IgD-negative memory B cell (primary cell): Measurements from ENCODE around the gene GCN1. TPM values are rescaled to one million over a fixed set of nuclear protein-coding genes. Genes with fewer than 3 reads are reported as not detected.
A peak's percentile ranks its signal among the peaks of the same experiment; 100 is the strongest.
"Not testable (repeated sequence)": the region's sequence is repeated elsewhere in the genome, so short reads cannot be mapped to it uniquely, and the experiment has no call there.

ENCODE experiments used
- H3K27ac Mint-ChIP-seq, 3 donors: one replicate each; pipeline ENCODE4 v1.8.0; 2020 to 2022; ENCODE audit warnings: mild to moderate bottlenecking in 3 of 3, mixed read lengths in 3 of 3, moderate library complexity in 1 of 3
- H3K27me3 Mint-ChIP-seq: one replicate; pipeline ENCODE4 v1.8.0; 2021; ENCODE audit warnings: mixed read lengths
- H3K36me3 Mint-ChIP-seq: one replicate; pipeline ENCODE4 v1.8.0; 2020; ENCODE audit warnings: mild to moderate bottlenecking, mixed read lengths
- H3K4me1 Mint-ChIP-seq, 3 donors: one replicate each; pipeline ENCODE4 v1.8.0; 2020 to 2022; ENCODE audit warnings: mixed read lengths in 3 of 3, mild to moderate bottlenecking in 1 of 3
- H3K4me3 Mint-ChIP-seq, 4 donors: one replicate each; pipeline ENCODE4 v1.8.0; 2020 to 2022; ENCODE audit warnings: mild to moderate bottlenecking in 4 of 4, mixed read lengths in 4 of 4, moderate library complexity in 3 of 4
- H3K9me3 Mint-ChIP-seq, 3 donors: one replicate each; pipeline ENCODE4 v1.8.0; 2020 to 2021; ENCODE audit warnings: mixed read lengths in 3 of 3, mild to moderate bottlenecking in 1 of 3
- polyA plus RNA-seq: library from polyadenylated mRNA; unstranded; fragments of 300-500 nt; fragmentation: Illumina TruSeq; gene quantifications from one replicate; pipeline ENCODE4 v1.2.3, GENCODE V29; 2021

GCN1 gene, protein sequence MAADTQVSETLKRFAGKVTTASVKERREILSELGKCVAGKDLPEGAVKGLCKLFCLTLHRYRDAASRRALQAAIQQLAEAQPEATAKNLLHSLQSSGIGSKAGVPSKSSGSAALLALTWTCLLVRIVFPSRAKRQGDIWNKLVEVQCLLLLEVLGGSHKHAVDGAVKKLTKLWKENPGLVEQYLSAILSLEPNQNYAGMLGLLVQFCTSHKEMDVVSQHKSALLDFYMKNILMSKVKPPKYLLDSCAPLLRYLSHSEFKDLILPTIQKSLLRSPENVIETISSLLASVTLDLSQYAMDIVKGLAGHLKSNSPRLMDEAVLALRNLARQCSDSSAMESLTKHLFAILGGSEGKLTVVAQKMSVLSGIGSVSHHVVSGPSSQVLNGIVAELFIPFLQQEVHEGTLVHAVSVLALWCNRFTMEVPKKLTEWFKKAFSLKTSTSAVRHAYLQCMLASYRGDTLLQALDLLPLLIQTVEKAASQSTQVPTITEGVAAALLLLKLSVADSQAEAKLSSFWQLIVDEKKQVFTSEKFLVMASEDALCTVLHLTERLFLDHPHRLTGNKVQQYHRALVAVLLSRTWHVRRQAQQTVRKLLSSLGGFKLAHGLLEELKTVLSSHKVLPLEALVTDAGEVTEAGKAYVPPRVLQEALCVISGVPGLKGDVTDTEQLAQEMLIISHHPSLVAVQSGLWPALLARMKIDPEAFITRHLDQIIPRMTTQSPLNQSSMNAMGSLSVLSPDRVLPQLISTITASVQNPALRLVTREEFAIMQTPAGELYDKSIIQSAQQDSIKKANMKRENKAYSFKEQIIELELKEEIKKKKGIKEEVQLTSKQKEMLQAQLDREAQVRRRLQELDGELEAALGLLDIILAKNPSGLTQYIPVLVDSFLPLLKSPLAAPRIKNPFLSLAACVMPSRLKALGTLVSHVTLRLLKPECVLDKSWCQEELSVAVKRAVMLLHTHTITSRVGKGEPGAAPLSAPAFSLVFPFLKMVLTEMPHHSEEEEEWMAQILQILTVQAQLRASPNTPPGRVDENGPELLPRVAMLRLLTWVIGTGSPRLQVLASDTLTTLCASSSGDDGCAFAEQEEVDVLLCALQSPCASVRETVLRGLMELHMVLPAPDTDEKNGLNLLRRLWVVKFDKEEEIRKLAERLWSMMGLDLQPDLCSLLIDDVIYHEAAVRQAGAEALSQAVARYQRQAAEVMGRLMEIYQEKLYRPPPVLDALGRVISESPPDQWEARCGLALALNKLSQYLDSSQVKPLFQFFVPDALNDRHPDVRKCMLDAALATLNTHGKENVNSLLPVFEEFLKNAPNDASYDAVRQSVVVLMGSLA (N-terminal part only)
- 18.4 TPM for polyA plus RNA-seq

DNA sequence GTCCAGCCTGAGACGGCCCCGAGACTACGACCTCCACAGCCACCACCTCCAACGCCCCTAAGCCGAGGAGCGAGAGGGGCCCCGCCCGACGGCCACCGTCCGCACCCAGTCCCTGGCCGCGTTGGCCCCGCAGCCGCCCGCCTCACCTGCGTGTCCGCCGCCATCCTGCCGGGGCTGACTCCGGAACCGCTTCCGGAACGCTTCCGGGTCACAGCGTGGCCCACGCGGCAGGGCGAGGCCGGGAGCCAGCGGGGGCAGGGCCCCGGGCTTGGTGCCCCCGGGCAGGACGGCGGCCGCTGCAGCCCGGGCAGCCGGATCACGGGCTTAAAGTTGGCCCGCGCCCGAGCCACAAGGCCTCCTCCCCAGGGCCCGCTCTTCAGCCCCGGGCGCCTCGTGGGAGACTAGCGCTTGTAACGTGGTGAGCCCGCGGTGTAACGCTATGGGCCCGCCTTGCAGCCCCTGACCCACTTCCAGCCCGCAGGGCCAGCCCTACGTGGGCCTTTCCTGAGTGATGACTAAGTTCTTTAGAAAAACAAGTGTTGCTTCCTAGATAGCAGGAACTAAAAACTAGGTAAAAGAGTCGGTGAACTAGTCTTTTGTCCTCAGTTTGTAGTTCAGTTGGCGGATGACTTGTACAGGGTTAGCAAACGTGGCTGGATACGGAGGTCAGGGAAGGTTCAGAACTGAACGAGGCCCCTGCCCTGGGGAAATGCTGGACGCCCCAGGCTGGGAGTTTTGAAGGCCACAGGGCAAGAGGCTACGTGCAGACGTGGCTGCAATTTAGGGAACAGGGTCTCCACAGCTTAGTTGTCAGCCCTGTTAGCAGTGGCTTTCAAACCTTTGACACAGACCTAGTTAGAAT is at the start of gene GCN1:
TSS of gene GCN1 (minus strand) at position 182 of the 862 bp plus-strand sequence. CDS start at position 164, 18 bp downstream.
- peak within 1 kb of the TSS; percentile 68 to 96 (median 91) for H3K27ac Mint-ChIP-seq
- no peaks in the 10 kb centered on the region for H3K9me3 Mint-ChIP-seq
- H3K27me3 Mint-ChIP-seq, result peaks cover 2% of the 10 kb centered on the region
- H3K4me1 Mint-ChIP-seq, result peaks cover 10 to 27% (median 24%) of the 10 kb centered on the region in 3 donors
- H3K4me3 Mint-ChIP-seq, result peak within 1 kb of the TSS; percentile 84 to 96 (median 90)
- peaks cover 3% of the 10 kb centered on the region for H3K36me3 Mint-ChIP-seq

DNA sequence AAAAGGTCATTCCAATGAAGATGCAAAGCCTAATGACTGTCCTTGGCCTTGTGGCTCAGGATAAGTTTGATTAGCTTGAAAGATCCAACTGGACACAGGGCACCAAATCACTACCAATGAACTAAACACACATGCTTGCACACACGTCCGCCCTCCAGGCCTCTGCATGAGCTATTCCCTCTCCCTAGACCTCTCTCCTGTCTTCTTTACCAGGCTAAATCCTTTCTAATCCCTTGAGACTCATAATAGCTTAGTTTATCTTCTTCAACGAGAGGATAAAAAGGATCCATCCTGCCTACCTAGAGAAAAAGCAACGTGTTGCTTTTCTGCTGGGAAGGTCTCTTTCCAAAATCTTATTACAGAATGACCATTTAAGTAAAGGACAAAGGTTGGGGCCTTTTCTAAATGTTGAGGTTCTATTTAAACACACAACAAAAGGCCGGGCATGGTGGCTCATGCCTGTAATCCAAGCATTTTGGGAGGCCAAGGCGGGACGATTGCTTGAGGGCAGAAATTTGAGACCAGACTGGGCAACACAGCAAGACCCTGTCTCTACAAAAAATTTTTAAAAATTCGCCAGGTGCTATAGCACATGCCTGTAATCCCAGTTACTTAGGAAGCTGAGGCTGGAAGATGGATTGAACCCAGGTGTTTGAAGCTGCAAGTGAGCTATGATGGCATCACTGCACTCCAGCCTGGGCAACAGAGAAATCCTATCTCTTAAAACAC is 48.6 kb upstream of the GCN1 start:
- Mint-ChIP-seq H3K36me3 (no peaks in the 10 kb centered on the region), H3K4me3 (no peak overlapping the region), H3K27ac (peak overlapping the region in 1 of 3 donors; percentile 18), H3K27me3 (peaks cover 49% of the 10 kb centered on the region), H3K4me1 (peaks cover 0 to 5% (median 3%) of the 10 kb centered on the region in 3 donors), H3K9me3 (no peaks in the 10 kb centered on the region)

DNA sequence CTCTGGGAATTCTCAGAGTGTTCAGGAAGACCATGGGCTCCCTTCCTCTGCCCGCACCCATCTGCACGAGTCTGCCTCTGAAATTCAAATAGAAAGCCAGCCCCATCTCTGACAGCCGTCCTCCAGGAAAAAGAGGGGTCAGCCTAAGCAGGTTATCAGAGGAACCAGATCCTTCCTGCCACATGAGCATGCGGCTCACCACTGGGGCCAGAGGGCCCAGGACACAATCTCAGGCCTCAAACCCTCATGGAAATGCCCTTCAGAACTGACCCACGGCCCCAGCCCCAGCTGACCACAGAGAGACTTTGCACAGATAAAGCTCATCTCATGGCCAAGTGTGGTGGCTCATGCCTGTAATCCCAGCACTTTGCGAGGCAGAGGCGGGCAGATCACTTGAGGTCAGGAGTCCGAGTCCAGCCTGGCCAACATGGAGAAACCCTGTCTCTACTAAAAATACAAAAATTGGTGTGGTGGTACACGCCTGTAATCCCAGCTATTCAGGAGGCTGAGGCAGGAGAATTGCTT is 47.8 kb upstream of the GCN1 start:
- peaks cover 0 to 3% (median 0%) of the 10 kb centered on the region in 3 donors for H3K4me1 Mint-ChIP-seq
- H3K4me3 Mint-ChIP-seq, result no peak overlapping the region
- H3K36me3 Mint-ChIP-seq, result no peaks in the 10 kb centered on the region
- H3K27me3 Mint-ChIP-seq, result peaks cover 51% of the 10 kb centered on the region
- H3K9me3 Mint-ChIP-seq, result no peaks in the 10 kb centered on the region
- no peak overlapping the region for H3K27ac Mint-ChIP-seq

DNA sequence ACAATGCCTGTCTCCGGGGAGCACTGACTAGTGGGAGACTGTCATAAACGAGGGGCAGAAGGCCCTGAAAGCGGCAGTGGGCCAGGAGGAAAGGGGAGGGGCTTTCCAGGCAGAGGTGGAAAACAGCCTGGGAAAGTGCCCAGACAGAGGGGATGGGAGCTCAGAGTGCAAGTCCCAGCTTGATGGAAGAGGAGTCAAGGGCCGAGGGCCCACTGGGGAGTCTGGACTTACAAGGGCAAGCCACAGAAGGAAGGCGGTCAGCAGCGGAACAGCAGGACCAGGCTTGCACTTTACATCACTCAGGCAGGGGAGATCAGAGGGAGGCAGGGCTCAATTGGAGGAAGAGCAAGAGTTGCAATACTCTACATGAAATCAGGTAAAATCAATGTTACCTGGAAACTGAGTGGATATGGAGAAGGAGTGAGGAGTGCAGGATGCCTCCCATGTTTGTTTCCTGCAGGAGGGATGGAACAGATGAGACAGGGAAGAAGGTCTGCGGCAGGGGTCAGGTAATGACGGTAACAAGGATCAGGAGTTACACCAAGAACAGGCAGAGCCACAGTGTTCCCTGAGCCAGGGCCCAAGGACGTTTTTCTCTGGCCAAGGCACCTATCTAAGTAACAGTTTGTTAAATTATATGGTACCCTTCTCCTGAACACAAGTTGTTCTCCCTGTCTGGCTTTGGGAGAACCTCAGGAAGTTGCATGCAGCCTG is 47.2 kb upstream of the GCN1 start:
- Mint-ChIP-seq H3K27me3 (peaks cover 52% of the 10 kb centered on the region), H3K27ac (no peak overlapping the region), H3K4me3 (no peak overlapping the region)

DNA sequence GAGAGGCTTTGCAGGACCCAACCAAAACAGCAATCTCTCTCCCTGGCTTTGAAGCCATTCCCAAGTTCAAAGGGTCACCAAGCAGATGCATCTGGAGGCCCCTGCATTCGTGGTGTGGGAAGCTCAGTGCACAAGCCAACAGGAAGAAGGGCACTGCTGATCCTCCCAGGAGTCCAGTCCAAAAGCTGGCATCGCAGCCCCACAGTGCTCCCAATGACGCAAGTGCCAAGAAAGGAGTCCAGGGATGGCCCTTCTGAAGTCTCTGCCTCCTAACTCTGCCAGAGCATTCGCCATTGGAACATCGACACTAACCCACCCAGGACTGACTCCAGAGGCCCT is 45.9 kb upstream of the GCN1 start:
- no peaks in the 10 kb centered on the region for H3K9me3 Mint-ChIP-seq
- peaks cover under 1% of the 10 kb centered on the region for H3K36me3 Mint-ChIP-seq
- no peak overlapping the region for H3K27ac Mint-ChIP-seq
- H3K27me3 Mint-ChIP-seq, result peaks cover 56% of the 10 kb centered on the region
- H3K4me1 Mint-ChIP-seq, result peaks cover 0 to 6% (median 0%) of the 10 kb centered on the region in 3 donors
- no peak overlapping the region for H3K4me3 Mint-ChIP-seq

More for the DNA sequence above, 47.2 kb upstream of the GCN1 start:
- peaks cover 0 to 3% (median 0%) of the 10 kb centered on the region in 3 donors for H3K4me1 Mint-ChIP-seq
- no peaks in the 10 kb centered on the region for H3K9me3 Mint-ChIP-seq
- no peaks in the 10 kb centered on the region for H3K36me3 Mint-ChIP-seq

DNA sequence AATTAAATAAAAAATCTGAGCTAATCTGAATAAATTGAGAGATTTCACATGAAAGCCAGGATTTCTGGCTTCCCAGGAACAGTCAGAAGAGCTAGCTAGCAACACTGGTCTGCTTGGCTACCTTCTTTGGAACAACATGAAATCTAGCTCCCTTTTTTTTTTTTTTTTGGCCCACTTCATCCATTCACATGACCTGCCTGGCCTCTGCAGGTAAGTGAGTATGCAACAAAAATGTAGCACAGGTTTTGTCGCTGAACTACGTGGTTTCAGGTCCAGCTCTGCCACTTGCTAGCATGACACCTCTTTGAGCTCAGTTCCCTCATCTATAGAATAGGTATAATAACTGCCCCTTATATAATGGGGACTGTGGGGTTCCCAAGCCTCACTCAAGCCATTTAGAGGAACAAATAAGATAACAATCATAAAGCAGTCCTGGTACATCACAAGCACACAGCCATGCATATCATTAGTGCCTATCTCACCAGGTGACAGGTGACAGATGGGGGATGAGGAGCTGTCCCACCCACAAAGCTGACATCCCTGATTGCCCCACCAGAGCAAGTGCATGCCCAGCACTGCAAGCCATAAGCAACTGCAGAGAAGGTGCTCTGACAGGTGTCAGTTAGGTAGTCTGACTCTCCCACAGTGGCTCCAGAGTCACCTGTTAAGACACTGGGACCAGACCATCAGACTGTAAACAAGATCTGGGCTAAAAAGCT is 45.4 kb upstream of the GCN1 start:
- Mint-ChIP-seq H3K27me3 (peaks cover 55% of the 10 kb centered on the region), H3K4me1 (peaks cover 0 to 6% (median 0%) of the 10 kb centered on the region in 3 donors), H3K4me3 (no peak overlapping the region), H3K9me3 (no peaks in the 10 kb centered on the region), H3K27ac (no peak overlapping the region), H3K36me3 (peaks cover 2% of the 10 kb centered on the region)

DNA sequence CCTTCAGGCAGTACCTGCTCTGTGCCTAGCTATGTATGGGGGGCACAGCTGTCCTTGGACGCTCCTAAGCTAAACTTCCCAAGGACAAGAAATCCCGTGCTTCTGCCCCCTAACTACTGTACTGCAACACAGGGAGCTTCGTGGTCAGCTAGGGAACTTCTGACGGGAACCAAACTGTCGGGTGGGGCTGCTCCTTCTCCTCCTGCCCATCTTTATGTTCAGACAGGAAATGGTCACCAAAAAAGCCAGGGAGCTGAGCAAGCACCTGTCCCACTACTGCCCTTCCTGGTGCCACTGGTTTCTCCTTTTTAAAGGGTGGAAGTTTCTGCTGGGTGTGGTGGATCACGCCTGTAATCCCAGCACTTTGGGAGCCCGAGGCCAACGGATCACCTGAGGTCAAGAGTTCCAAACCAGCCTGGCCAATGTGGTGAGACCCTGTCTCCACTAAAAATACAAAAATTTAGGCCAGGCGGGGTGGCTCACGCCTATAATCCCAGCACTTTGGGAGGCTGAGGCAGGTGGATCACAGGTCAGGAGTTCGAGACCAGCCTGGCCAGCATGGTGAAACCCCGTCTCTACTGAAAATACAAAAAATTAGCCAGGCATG is 44.4 kb upstream of the GCN1 start:
- Mint-ChIP-seq H3K4me3 (no peak overlapping the region), H3K27ac (no peak overlapping the region), H3K27me3 (peaks cover 50% of the 10 kb centered on the region), H3K9me3 (no peaks in the 10 kb centered on the region), H3K36me3 (peaks cover 2% of the 10 kb centered on the region), H3K4me1 (peaks cover 0 to 6% (median 0%) of the 10 kb centered on the region in 3 donors)

DNA sequence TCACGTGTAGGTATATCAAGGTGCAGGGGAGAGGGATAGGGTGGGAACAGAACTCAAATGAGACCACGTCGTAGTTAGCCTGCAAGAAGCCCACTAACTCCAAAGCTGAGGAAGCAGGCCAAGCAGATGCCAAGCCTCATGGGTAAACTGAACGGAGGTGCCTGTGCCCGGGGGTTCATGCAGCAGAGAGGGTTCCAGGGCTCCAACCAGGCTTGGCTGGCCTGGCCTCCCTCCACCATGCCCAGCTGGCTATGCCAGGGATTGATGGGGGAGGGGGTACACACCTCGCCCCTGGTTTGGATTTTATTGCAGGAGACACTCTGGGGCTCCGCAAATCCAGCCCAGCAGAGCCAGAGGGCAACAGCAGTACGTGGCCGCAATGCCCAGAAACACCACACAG is 43.7 kb upstream of the GCN1 start:
- Mint-ChIP-seq H3K36me3 (peaks cover 2% of the 10 kb centered on the region), H3K4me1 (peaks cover 0 to 6% (median 0%) of the 10 kb centered on the region in 3 donors), H3K27me3 (peaks cover 42% of the 10 kb centered on the region), H3K27ac (peak overlapping the region in 1 of 3 donors; percentile 43), H3K4me3 (no peak overlapping the region), H3K9me3 (no peaks in the 10 kb centered on the region)

DNA sequence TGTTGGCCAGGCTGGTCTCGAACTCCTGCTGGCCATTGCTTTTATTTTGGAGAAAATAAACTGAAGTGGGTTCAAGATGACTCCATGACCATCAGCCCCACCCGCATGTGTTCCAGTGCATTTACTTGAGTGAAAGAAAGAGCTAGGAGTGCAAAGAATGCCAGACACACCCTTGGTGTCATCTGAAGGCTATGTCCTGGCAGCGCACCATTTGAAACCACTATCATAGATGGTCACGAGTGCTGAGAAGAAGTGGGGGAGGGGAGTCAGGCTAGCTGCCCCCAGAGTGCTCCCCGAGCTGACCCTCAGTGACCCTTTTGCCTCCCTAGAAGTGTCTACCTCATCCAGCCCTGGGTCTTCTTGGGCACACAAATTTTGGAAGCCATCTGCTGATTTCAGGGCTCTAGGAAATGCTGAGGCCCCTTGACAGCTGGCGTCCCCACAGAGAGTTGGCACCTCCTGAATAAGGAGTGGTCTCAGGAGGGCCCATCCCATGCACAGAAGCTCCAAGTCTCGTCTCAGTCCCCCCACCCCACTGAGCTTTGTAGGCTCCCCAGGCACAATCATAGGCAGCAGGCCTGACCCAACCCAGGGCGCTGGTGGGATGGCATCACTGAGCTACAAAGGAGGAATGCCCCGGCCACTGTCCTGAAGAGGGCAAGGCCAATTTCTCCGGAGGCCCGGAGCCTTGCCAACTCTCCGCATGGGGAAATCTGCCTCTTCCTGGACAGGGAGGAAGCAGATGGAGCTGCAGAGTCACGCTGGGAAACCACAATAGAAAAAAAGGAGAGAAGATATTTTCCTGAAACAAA is 43.1 kb upstream of the GCN1 start:
- Mint-ChIP-seq H3K27ac (peak overlapping the region in 1 of 3 donors; percentile 43), H3K27me3 (peaks cover 44% of the 10 kb centered on the region), H3K9me3 (no peaks in the 10 kb centered on the region), H3K36me3 (peaks cover 2% of the 10 kb centered on the region), H3K4me1 (peaks cover 4 to 11% (median 6%) of the 10 kb centered on the region in 3 donors), H3K4me3 (no peak overlapping the region)

DNA sequence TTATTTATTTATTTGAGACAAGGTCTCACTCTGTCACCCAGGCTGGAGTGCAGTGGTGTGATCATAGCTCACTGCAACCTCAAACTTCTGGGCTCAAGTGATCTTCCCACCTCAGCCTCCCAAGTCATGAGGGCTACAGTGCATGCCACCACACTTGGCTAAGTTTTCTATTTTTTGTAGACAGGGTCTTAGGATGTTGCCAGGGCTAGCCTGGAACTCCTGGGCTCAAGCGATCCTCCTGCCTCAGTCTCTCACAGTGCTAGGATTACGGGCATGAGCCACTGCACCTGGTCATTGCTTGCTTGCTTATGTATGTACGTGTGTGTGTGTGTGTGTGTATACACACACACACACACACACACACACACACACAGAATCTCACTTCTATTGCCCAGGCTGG is 42.3 kb upstream of the GCN1 start:
- H3K27ac Mint-ChIP-seq, H3K4me3 Mint-ChIP-seq, H3K36me3 Mint-ChIP-seq, H3K9me3 Mint-ChIP-seq: not testable (repeated sequence)
- Mint-ChIP-seq H3K4me1 (peaks cover 4 to 12% (median 11%) of the 10 kb centered on the region in 3 donors), H3K27me3 (peaks cover 49% of the 10 kb centered on the region)
